ENCODE measurements around the gene GABBR1.

GABBR1 gene

DNA sequence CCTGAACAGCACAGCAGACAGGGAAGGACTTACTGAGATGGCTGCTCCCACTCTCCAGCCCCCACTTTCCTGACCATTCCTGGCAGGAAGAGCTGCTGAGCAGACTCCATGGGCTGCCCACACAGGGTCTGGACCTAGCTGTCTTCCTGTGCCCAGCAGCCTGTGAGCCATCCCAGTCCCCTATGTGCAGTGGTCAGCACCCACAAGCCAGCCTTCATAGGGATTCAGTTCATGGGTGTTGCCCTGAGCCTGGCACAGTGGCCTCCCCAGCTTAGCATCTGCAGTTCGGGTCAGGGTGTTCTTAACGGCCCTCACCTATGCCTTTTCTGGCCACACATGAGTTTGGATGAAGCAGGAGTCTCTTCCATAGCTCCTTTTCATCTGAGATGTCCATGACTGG, 105.4 kb downstream of the GABBR1 start:
- DNase-seq (ENCODE audit: low spot score), result no peak

- DNase-seq (ENCODE audit: low spot score), result no peak
These were observed 105.9 kb downstream of the GABBR1 start for GRCh38 chr6:29527126-29527525.

- DNase-seq (ENCODE audit: low spot score), result no peak
These were observed 107.7 kb downstream of the GABBR1 start for GRCh38 chr6:29525311-29525639.

GRCh38 chr6:29524444-29525310, 108.3 kb downstream of the GABBR1 start:
- no peak for DNase-seq (ENCODE audit: low spot score)

GRCh38 chr6:29524044-29524443, 108.9 kb downstream of the GABBR1 start:
- no peak for DNase-seq (ENCODE audit: low spot score)

DNA sequence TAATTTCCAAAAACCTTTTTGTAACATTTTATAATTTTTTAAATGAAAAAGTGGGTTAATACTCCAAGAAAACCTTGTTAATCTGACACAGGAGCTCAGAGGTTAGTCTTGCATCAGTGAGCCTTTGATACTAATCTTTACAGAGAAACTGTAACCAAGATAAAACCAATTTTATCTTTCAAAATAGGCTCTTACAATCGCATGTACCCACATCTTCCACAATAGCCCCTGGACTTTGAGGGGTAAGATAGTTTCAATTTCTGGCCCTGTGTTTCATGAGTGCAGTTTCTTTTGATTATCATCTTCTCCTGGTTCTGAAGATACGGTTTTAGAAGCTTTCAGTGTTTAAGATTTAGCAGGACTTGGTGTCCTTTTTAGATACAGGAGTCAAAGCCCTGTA, 110.8 kb downstream of the GABBR1 start:
- no peak for DNase-seq (ENCODE audit: low spot score)

- DNase-seq (ENCODE audit: low spot score), result no peak
These were observed 111.8 kb downstream of the GABBR1 start for GRCh38 chr6:29521006-29521680.

DNA sequence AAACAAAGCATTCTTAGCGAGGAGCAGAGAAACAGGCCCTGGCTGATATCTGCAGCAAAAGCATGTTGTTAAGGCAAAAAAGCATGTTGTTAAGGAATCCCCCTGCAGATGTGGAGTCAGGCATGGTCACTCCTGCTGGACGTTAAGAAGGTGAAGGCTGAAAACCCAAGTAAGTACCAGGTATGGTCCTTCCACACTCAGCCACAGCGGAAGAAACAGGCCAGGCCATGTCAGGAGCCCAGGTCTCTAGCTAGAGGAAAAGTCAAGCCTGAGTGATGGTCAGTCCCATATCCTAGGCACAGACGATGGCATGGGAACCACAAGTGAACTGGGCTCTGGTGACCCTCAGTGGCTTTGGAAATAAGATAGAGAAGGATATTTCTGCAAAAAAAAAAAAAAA, 112.8 kb downstream of the GABBR1 start:
- DNase-seq (ENCODE audit: low spot score), result no peak

DNA sequence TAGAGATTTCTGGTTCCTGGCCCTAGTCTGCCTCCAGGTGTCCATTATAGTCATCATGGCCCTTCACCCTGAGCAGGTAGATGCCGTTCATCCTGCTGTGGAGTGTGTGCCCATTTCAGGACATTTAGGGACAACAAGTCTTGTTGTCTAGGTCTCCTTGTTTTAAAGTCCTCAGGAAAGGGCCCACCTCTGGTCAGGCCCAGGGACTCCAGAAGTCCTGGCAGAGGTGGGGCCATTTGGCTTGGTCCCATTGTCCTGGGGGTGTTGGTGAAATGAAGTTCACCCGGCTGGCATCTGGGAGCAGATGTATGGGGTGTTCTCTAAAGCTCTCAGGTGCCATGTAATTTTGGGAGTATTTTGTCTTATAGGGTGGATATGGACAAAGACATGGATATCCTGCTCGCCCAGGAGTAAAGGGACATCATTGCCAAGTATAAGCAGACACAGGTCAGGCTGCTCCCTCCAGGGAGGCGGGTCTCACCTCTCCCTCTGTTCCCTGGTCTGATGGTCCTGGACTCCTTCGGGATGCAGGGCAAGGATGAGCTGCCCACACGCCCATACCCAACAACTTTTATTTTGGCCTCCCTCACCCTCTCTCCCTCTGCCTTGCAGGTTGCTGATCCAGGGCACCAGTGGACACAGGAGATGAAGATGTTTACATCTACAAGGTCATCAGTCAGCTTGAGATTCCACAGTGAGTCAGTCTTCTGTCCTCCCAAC, 113.5 kb downstream of the GABBR1 start:
- DNase-seq (ENCODE audit: low spot score), result no peak

GRCh38 chr6:29517728-29518440, 115.1 kb downstream of the GABBR1 start:
- DNase-seq (ENCODE audit: low spot score), result no peak

GRCh38 chr6:29517245-29517644, 115.7 kb downstream of the GABBR1 start:
- no peak for DNase-seq (ENCODE audit: low spot score)

- no peak for DNase-seq (ENCODE audit: low spot score)
These were observed 116.9 kb downstream of the GABBR1 start for GRCh38 chr6:29516108-29516507.

DNA sequence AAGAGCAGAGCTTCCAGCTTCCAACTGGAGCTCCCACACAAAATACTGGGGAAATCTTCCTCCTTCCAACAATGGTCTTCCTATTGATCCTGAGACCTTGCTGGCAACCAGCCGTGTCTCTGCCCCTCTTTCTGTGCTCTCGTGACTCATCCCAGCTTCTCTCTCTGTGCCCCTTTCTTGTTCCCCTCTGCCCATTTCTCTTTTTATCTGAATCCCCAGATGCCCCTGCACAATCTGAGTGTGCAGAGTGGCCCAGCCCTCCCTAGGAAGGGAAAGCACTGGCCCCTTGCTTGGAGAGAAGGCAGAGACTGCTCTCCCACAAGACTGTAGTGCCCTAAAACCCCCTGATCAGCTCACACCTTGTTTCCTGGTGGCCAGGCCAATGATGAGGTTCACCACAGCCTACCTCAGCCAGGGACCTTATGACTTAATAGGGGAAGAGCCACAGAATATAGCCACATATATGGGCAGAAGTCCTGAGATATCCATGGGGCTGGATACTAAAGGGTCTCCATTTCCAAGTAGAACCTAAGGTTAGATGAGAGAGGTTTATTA, 122.2 kb downstream of the GABBR1 start:
- no peak for DNase-seq (ENCODE audit: low spot score)

DNA sequence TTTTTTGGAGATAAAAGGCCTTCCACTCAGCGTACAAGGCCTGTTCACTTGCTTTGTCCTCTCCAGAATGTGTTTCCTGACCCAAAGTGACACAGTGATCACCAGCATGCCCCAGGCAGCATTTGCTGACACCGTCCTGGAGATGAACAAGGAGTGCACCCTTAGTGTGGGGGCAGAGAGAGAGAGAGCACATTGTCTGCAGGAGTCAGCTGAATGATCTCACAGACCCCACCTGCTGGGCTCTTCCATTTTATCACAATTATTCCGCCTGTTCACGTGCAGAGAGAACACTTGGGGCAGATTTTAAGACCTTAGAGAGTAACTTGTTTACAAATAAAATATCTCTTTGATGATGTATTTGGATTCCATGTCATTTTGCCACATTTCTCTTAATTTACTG, 122.8 kb downstream of the GABBR1 start:
- peak; percentile 45 for DNase-seq (ENCODE audit: low spot score)

Measured in NAMALWA (cell line).